D341Med (cell line): ENCODE measurements around the gene PRCC.

ENCODE experiments used
- DNase-seq: peaks from one replicate; pipeline ENCODE4 v3.0.0; 2012; ENCODE audit warnings: low spot score

Gene PRCC

GRCh38 chr1:156813750-156814570, 46.6 kb downstream of the PRCC start:
- peak; percentile 90 for DNase-seq

- DNase-seq = no peak
These were observed 47.4 kb downstream of the PRCC start for GRCh38 chr1:156814571-156815260.

- no peak for DNase-seq
These were observed 48.0 kb downstream of the PRCC start for GRCh38 chr1:156815307-156815826.

- DNase-seq = no peak
These were observed 48.7 kb downstream of the PRCC start for GRCh38 chr1:156815961-156816422.

- DNase-seq = no peak
These were observed 49.4 kb downstream of the PRCC start, which contains the start of gene SH2D2A for GRCh38 chr1:156816561-156817328. Gene SH2D2A (minus strand): TSS chr1:156816848. CDS start chr1:156816708, 140 bp downstream.

- no peak for DNase-seq
These were observed 54.5 kb downstream of the PRCC start for GRCh38 chr1:156821801-156822200.

- DNase-seq = no peak
These were observed 55.3 kb downstream of the PRCC start for GRCh38 chr1:156822680-156823079.

- no peak for DNase-seq
These were observed 56.0 kb downstream of the PRCC start for GRCh38 chr1:156823210-156823790.

GRCh38 chr1:156826630-156827029, 59.3 kb downstream of the PRCC start:
- DNase-seq = no peak

- no peak for DNase-seq
These were observed 61.2 kb downstream of the PRCC start for GRCh38 chr1:156828400-156829124.

- DNase-seq = no peak
These were observed 65.1 kb downstream of the PRCC start for GRCh38 chr1:156832434-156832833.

GRCh38 chr1:156833603-156834002, 66.3 kb downstream of the PRCC start:
- no peak for DNase-seq

- no peak for DNase-seq
These were observed 67.0 kb downstream of the PRCC start for GRCh38 chr1:156834322-156834721.

- DNase-seq = no peak
These were observed 68.8 kb downstream of the PRCC start for GRCh38 chr1:156836041-156836654.

GRCh38 chr1:156836892-156837291, 69.6 kb downstream of the PRCC start:
- no peak for DNase-seq

- peak; percentile 86 for DNase-seq
These were observed 71.6 kb downstream of the PRCC start for GRCh38 chr1:156838972-156839371.

GRCh38 chr1:156839426-156840109, 72.2 kb downstream of the PRCC start:
- DNase-seq = no peak

- no peak for DNase-seq
These were observed 73.0 kb downstream of the PRCC start for GRCh38 chr1:156840186-156840897.

- no peak for DNase-seq
These were observed 73.6 kb downstream of the PRCC start for GRCh38 chr1:156840898-156841279.
